ENCODE results near the gene CGAS.

Gene CGAS

DNA sequence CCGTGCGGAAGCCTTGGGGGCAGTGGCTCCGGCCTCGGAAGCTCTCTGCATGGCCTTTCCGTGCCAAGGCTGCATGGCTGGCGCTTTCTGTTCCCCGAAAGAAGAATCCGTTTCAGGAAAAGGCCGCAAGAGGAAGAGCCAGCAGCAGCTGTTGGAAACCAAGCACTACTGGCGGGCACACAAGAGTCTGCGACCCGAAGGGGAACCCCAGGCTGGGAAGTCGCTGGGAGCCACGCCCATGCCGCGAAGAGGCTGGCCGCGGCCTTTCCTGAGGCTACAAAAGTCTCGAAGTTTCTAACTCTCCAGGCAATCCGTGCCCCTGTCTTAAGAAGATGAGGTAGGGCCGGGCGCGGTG is at the start of gene CGAS:
TSS of gene CGAS (minus strand) at position 191 of the 355 bp plus-strand sequence. CDS start at position 75, 116 bp downstream.
- H3K36me3 ChIP-seq (ENCODE audit: insufficient read depth, insufficient read length, low read length), result no peaks in the 10 kb centered on the region
- no peaks in the 10 kb centered on the region for H3K9me3 ChIP-seq (ENCODE audit: insufficient read depth, low read length)
- TF ChIP-seq YY1 (IDR thresholded peaks at IDR 0.05; ENCODE audit: insufficient read depth, insufficient read length), result no peak
- no peak for TF ChIP-seq ZNF274 (IDR thresholded peaks at IDR 0.05; ENCODE audit: low read depth, low read length)
- no peak for TF ChIP-seq SUZ12 (IDR thresholded peaks at IDR 0.05; ENCODE audit: extremely low read depth, insufficient read depth, insufficient read length)
- no peaks in the 10 kb centered on the region for H3K27me3 ChIP-seq (ENCODE audit: insufficient read depth, insufficient read length)
- H3K4me3 ChIP-seq (ENCODE audit: insufficient read length, low read depth), result no peak within 1 kb of the TSS
- no peak within 1 kb of the TSS for H3K9ac ChIP-seq (ENCODE audit: insufficient read length, low read depth)
- no peaks in the 10 kb centered on the region for H3K4me1 ChIP-seq (ENCODE audit: insufficient read depth, insufficient read length)
- no peak for DNase-seq (ENCODE audit: low read depth, low spot score)

DNA sequence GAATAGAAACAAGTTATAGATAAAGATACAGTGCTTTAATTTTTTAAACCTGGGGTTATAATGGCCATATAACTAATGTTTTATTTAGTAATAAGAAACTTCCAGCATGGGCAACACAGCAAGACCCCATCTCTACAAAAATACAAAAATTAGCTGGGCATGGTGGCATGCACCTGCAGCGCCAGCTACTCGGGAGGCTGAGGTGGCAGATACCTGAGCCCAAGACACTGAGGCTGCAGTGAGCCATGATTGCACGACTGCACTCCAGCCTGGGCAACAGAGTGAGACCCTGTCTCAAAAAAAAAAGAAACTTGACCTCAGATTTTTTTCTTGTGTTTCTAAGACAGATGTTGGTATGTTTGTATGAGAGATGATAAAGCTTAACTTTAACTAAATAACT is 45.8 kb upstream of the CGAS start:
- Histone ChIP-seq H3K9me3 (ENCODE audit: insufficient read depth, low read length) (no peaks in the 10 kb centered on the region), H3K27me3 (ENCODE audit: insufficient read depth, insufficient read length) (no peaks in the 10 kb centered on the region), H3K4me1 (ENCODE audit: insufficient read depth, insufficient read length) (no peaks in the 10 kb centered on the region), H3K4me3 (ENCODE audit: insufficient read length, low read depth) (no peak overlapping the region), H3K9ac (ENCODE audit: insufficient read length, low read depth) (no peak overlapping the region), H3K36me3 (ENCODE audit: insufficient read depth, insufficient read length, low read length) (peaks cover 51% of the 10 kb centered on the region)
- TF ChIP-seq ZNF274 (IDR thresholded peaks at IDR 0.05; ENCODE audit: low read depth, low read length) (no peak), YY1 (IDR thresholded peaks at IDR 0.05; ENCODE audit: insufficient read depth, insufficient read length) (no peak), SUZ12 (IDR thresholded peaks at IDR 0.05; ENCODE audit: extremely low read depth, insufficient read depth, insufficient read length) (no peak)
- DNase-seq (ENCODE audit: low read depth, low spot score), result no peak

DNA sequence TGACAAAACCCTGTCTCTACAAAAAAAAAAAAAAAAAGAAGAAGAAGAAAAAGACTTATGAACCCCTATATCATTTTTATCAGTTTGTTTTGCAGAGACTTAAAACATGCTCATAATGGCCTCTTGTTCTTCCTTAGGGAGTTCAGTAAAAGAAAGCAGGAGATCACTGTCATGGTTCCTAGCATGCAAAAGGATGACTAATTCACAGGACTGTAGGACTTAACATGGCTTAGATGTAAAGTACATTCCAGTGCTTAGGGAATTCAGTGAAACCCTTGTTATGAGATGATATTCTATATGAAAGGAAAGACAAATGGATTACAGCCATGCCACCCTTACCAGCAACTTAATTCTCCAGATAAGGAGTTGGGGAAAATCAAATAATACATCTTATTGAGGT is 39.3 kb upstream of the CGAS start:
- H3K4me3 ChIP-seq (ENCODE audit: insufficient read length, low read depth), result no peak overlapping the region
- H3K9me3 ChIP-seq (ENCODE audit: insufficient read depth, low read length), result no peaks in the 10 kb centered on the region
- H3K9ac ChIP-seq (ENCODE audit: insufficient read length, low read depth), result no peak overlapping the region
- TF ChIP-seq ZNF274 (IDR thresholded peaks at IDR 0.05; ENCODE audit: low read depth, low read length) (no peak), SUZ12 (IDR thresholded peaks at IDR 0.05; ENCODE audit: extremely low read depth, insufficient read depth, insufficient read length) (no peak), YY1 (IDR thresholded peaks at IDR 0.05; ENCODE audit: insufficient read depth, insufficient read length) (no peak)
- H3K27me3 ChIP-seq (ENCODE audit: insufficient read depth, insufficient read length), result no peaks in the 10 kb centered on the region
- H3K4me1 ChIP-seq (ENCODE audit: insufficient read depth, insufficient read length), result no peaks in the 10 kb centered on the region
- H3K36me3 ChIP-seq (ENCODE audit: insufficient read depth, insufficient read length, low read length), result peaks cover 43% of the 10 kb centered on the region
- DNase-seq (ENCODE audit: low read depth, low spot score), result no peak

DNA sequence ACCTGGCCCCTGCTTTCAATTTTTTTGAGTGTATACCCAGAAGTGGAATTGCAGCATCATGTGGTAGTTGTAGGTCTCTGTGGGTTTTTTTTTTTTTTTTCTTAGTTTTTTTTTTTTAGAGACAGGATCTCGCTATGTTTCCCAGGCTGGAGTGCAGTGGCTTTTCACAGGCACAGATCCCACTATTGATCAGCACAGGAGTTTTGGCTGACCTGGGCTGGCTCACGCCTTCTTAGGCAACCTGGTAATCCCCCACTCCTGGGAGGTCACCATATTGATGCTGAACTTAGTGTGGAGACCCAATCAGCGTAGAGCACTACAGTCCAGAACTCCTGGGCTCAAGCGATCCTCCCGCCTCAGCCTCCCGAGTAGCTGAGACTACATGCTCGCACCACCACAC is 35.4 kb upstream of the CGAS start:
- Histone ChIP-seq H3K36me3 (ENCODE audit: insufficient read depth, insufficient read length, low read length) (peaks cover 48% of the 10 kb centered on the region), H3K4me3 (ENCODE audit: insufficient read length, low read depth) (no peak overlapping the region), H3K9ac (ENCODE audit: insufficient read length, low read depth) (no peak overlapping the region), H3K27me3 (ENCODE audit: insufficient read depth, insufficient read length) (no peaks in the 10 kb centered on the region), H3K9me3 (ENCODE audit: insufficient read depth, low read length) (no peaks in the 10 kb centered on the region), H3K4me1 (ENCODE audit: insufficient read depth, insufficient read length) (no peaks in the 10 kb centered on the region)
- TF ChIP-seq ZNF274 (IDR thresholded peaks at IDR 0.05; ENCODE audit: low read depth, low read length) (no peak), SUZ12 (IDR thresholded peaks at IDR 0.05; ENCODE audit: extremely low read depth, insufficient read depth, insufficient read length) (no peak), YY1 (IDR thresholded peaks at IDR 0.05; ENCODE audit: insufficient read depth, insufficient read length) (no peak)
- DNase-seq (ENCODE audit: low read depth, low spot score), result no peak

DNA sequence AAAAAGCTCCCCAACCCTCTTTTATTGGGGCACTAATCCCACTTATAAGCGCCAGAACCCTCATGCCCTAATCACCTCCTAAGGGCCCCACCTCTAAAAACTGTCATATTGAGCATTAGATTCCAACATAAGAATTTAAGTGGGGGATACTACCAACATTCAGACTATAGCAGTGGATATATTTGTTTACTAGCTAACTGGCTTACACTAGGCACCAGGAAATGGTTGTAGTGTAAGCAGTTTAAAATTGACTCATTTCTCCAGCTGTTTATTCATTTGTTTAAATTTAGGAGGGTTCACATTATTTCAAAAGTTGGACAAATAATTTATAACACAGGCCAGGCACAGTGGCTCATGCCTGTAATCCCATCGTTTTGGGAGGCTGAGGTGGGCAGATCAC is 32.3 kb upstream of the CGAS start:
- H3K4me3 ChIP-seq (ENCODE audit: insufficient read length, low read depth), result no peak overlapping the region
- TF ChIP-seq YY1 (IDR thresholded peaks at IDR 0.05; ENCODE audit: insufficient read depth, insufficient read length) (no peak), SUZ12 (IDR thresholded peaks at IDR 0.05; ENCODE audit: extremely low read depth, insufficient read depth, insufficient read length) (no peak), ZNF274 (IDR thresholded peaks at IDR 0.05; ENCODE audit: low read depth, low read length) (no peak)
- peaks cover 65% of the 10 kb centered on the region for H3K36me3 ChIP-seq (ENCODE audit: insufficient read depth, insufficient read length, low read length)
- DNase-seq (ENCODE audit: low read depth, low spot score), result no peak
- H3K4me1 ChIP-seq (ENCODE audit: insufficient read depth, insufficient read length), result no peaks in the 10 kb centered on the region
- no peaks in the 10 kb centered on the region for H3K9me3 ChIP-seq (ENCODE audit: insufficient read depth, low read length)
- H3K27me3 ChIP-seq (ENCODE audit: insufficient read depth, insufficient read length), result no peaks in the 10 kb centered on the region
- no peak overlapping the region for H3K9ac ChIP-seq (ENCODE audit: insufficient read length, low read depth)

DNA sequence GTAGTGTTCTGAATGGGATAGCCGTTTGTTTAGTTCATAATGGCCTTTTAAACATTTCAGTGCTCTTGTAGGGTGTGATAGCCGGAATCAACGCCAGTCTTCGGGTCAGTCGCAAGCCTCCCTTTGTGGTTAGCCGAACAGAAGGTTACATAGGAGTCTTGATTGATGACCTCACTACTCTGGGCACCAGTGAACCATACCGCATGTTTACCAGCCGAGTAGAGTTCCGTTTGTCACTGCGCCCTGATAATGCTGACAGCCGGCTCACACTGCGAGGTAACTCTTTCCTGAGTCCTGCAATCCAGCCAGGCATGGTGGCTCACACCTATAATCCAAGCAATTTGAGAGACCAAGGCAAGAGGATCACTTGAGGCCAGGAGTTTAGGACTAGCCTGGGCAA is 29.9 kb upstream of the CGAS start:
- DNase-seq (ENCODE audit: low read depth, low spot score), result no peak
- no peaks in the 10 kb centered on the region for H3K4me1 ChIP-seq (ENCODE audit: insufficient read depth, insufficient read length)
- no peak overlapping the region for H3K4me3 ChIP-seq (ENCODE audit: insufficient read length, low read depth)
- TF ChIP-seq YY1 (IDR thresholded peaks at IDR 0.05; ENCODE audit: insufficient read depth, insufficient read length) (no peak), SUZ12 (IDR thresholded peaks at IDR 0.05; ENCODE audit: extremely low read depth, insufficient read depth, insufficient read length) (no peak), ZNF274 (IDR thresholded peaks at IDR 0.05; ENCODE audit: low read depth, low read length) (no peak)
- H3K27me3 ChIP-seq (ENCODE audit: insufficient read depth, insufficient read length), result no peaks in the 10 kb centered on the region
- H3K9me3 ChIP-seq (ENCODE audit: insufficient read depth, low read length), result no peaks in the 10 kb centered on the region
- H3K9ac ChIP-seq (ENCODE audit: insufficient read length, low read depth), result no peak overlapping the region
- H3K36me3 ChIP-seq (ENCODE audit: insufficient read depth, insufficient read length, low read length), result peaks cover 61% of the 10 kb centered on the region

DNA sequence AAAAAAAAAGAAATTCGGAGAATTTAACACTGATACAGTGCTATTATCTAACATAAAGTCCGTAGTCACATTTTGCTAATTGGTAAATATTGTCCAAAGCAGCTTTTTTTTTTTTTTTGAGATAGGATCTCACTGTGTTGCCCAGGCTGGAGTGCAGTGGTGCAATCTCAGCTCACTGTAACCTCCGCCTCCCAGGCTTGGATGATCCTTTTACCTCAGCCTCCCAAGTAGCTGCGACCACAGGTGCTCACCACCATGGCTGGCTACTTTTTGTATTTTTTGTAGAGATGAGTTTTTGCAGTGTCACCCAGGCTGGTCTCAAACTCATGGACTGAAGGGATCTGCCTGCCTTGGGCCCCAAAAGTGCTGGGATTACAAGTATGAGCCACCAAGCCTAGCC is 25.3 kb upstream of the CGAS start:
- peaks cover 59% of the 10 kb centered on the region for H3K36me3 ChIP-seq (ENCODE audit: insufficient read depth, insufficient read length, low read length)
- no peak for DNase-seq (ENCODE audit: low read depth, low spot score)
- H3K9me3 ChIP-seq (ENCODE audit: insufficient read depth, low read length), result no peaks in the 10 kb centered on the region
- H3K4me3 ChIP-seq (ENCODE audit: insufficient read length, low read depth), result no peak overlapping the region
- no peak for TF ChIP-seq SUZ12 (IDR thresholded peaks at IDR 0.05; ENCODE audit: extremely low read depth, insufficient read depth, insufficient read length)
- TF ChIP-seq YY1 (IDR thresholded peaks at IDR 0.05; ENCODE audit: insufficient read depth, insufficient read length), result no peak
- no peak for TF ChIP-seq ZNF274 (IDR thresholded peaks at IDR 0.05; ENCODE audit: low read depth, low read length)
- no peak overlapping the region for H3K9ac ChIP-seq (ENCODE audit: insufficient read length, low read depth)
- no peaks in the 10 kb centered on the region for H3K27me3 ChIP-seq (ENCODE audit: insufficient read depth, insufficient read length)
- H3K4me1 ChIP-seq (ENCODE audit: insufficient read depth, insufficient read length), result no peaks in the 10 kb centered on the region

DNA sequence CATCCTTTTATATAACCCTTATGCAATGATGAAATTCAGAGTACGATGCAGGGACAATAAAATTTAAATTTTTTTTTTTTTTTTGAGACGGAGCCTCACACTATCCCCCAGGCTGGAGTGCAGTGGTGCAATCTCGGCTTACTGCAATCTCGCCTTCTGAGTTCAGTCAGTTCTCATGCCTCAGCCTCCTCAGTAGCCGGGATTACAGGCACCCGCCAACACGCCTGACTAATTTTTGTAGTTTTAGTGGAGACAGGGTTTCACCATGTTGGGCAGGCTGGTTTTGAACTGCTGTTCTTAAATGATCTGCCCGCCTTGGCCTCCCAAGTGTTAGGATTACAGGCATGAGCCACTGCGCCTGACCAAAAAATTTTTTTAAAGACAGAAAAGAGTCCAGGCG is 24.6 kb upstream of the CGAS start:
- TF ChIP-seq YY1 (IDR thresholded peaks at IDR 0.05; ENCODE audit: insufficient read depth, insufficient read length) (no peak), SUZ12 (IDR thresholded peaks at IDR 0.05; ENCODE audit: extremely low read depth, insufficient read depth, insufficient read length) (no peak), ZNF274 (IDR thresholded peaks at IDR 0.05; ENCODE audit: low read depth, low read length) (no peak)
- Histone ChIP-seq H3K4me3 (ENCODE audit: insufficient read length, low read depth) (no peak overlapping the region), H3K4me1 (ENCODE audit: insufficient read depth, insufficient read length) (no peaks in the 10 kb centered on the region), H3K27me3 (ENCODE audit: insufficient read depth, insufficient read length) (no peaks in the 10 kb centered on the region), H3K36me3 (ENCODE audit: insufficient read depth, insufficient read length, low read length) (peaks cover 54% of the 10 kb centered on the region), H3K9ac (ENCODE audit: insufficient read length, low read depth) (no peak overlapping the region), H3K9me3 (ENCODE audit: insufficient read depth, low read length) (no peaks in the 10 kb centered on the region)
- no peak for DNase-seq (ENCODE audit: low read depth, low spot score)
